GDM1 (cell line): ENCODE measurements around the gene DIPK1C.

Experiments
- DNase-seq: peaks from one replicate; lab custom pipeline; 2025; lab: John Stamatoyannopoulos, UW

Gene DIPK1C

DNA sequence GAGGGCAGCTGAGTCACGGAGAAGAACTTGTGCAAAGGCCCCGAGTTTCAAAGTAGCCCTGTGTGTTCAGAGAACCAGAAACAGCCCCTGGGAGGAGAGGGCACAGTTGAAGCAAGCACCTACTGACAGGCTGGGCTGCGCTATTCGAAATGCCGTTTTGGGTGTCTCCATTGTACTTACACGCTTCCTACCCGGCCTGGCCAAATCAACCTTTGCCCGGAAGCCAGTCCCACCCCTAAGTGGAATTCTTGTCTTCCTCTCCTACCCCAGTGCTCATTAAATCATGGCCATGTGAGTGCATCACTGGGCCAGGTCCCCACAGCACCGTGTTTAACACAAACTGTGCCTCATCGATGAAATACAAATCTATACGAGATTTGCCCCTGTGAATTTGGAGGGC is 6.0 kb downstream of the DIPK1C start:
- DNase-seq, result no peak

DNA sequence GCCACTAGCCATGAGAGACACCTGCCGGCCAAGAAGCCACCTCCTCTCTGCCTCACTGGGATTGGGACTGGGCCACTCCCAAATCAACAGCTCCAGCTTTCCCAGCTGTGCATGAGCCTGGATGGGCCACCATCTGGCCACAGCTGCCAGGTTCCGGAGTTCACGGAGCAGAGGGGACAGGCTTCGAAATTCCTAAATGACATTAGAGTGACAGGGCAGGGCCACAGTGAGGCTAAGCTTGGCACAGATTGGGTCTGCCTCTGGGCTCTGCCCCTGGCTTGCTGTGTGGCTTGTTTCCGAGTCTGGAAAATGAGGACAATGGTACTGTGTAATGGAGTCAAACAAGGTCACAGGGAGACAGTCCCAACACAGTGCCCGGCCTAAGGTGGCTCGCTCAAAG is 6.5 kb downstream of the DIPK1C start:
- no peak for DNase-seq

DNA sequence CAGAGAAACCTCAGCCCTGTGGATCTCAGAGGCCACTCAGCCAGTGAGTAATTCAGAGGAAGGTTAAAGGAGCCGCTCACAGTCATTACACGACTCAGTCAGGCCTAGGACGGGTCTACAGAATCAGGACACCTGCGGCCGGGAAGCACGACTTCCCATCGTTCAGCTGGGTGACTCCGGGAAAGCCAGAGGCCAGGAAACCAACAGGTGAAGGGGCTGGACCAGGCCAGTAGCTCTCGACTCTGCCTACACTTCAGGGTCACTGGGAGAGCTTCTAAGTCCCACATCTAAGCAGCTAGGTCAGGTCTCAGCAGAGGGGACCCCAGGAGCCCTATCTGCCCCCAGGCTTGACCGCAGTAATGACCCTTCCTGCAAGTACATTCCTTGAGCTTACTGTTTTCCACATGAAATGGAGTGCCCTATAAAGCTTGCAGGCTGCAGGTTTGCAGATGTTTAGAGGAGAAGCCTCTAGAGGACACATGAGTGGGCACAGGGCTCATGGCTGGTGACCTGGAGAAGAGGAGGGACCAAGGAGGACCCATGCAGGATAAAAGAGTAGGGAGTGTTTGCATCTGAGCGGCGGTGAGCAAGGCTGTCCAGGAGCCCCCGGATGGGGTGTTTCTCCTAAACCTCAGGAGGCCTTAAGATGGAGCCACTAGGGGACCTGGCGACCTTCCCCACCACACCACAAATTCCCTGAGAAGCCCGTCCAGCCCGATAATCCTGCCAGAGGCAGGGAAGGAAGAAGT is 9.5 kb downstream of the DIPK1C start:
- DNase-seq, result no peak

DNA sequence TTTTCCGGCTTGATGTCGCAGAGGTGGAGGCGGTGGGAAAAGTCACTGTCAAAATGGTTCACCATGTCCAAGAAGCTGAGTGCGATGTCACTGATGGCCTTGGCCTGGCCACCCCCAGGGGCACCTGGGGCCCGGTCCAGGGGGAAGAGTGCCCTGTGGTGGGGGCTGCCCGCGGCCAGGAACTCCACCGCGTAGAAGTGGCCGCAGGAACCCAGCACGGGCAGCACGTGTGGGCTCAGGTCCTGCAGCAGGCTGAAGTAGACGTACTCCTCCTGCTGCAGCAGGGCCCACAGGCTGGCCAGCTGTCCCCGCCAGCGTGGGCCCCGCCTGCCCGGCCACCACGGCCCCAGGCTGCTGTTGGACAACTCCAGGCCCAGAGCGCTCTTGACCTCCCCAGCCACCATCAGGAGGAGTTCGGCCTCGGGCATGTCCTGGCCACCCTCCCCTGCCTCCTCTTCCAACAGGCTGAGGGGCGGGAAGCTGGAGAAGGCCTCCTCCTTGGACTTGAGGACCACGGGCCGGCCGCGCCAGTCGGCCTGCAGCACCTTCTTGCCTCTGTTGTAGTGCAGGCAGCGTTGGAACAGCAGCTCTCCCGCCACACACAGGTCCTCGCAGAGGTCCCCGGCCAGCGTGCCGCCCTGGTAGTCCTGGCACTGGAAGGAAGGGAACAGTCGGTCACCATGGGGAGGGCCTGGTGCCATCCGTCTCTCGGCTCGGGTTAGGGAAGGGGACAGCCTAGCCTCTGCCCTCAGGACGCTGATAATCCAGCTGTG is 10.3 kb downstream of the DIPK1C start:
- no peak for DNase-seq

DNA sequence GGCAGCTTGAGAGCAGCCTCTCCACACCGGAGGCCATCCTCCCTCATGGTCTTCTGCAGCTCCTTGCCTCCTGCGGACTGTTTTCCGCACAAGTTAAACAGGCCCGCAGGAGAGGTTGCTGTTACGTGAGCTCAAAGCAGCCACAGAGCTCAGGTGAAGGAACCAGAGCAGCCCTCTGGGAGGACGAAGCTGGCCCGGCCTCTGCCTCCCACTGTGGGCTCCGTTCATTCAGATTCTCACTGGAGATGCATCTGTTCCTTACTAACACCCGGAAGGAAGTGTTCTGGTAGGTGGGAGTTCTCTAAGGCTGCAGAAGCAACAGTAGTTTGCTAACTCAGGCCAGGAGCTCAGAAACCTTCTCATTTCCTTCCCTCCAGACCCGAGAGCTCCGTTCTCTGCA is 10.9 kb downstream of the DIPK1C start:
- no peak for DNase-seq

DNA sequence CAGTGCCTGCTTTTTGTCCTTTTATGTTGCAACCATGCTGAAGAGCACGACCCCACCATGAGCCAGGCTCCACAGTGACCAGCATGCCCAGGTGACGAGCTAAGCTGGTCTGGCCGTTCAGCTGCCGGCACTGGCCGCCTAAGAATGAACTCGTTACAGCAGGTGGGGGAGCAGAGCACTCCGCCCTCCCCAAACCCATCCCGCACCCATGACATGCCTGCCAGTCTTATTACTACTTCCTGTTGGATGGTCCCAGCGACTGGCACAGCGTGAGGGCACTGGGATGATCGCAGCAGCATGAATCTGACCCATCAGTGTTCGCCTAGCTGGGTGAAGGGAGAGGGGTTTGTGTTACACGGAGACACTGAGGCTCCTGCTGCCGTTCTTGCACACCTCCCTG is 11.5 kb downstream of the DIPK1C start:
- DNase-seq, result no peak

DNA sequence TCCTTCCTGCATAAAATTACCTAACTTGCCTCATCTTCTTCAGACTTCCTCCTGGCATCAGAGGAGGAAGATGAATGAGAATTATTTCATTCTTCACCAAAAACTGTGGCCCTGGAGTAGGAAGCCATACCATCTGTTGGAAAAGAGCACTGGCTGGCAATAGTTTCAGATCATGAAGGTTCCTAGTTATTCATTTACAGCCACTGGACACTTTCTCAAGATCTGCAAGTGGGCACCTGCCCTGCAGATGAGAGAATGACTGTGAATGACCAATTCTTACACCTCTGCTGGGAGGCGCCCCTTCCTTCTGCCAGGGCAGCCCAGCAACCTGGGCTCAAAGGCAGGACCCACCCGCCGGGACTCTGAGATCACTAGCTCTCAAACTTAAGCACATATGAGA is 13.0 kb downstream of the DIPK1C start:
- no peak for DNase-seq

DNA sequence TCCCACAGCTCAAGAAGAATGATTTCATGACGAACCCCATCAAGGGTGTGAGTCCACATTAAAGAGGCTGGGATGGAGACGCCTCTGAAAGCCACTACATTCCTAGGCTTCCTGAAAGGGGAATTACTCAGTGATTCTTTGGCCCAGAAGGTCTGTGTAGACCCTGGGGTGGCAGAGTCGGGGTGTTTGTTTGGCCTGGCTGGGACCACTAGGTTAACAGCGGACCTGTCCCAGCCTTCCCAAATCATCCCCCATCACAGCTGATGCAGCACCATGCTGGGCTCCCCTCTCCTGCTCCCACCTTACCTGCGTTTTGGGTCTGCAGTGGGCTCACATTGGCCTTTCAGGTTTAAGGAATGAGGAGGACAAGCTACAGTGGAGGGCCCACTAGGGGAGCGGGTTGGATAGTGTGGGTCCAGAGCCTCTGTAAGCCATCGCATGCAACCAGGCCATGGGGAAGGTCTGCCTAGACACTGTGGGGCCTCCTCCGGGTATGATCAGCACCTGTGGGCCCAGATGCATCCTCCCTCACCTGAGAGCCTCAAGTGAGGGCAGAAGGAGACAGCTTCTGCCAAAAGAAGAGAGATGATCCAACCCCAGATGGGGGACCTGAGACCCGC is 16.2 kb downstream of the DIPK1C start:
- DNase-seq, result no peak

DNA sequence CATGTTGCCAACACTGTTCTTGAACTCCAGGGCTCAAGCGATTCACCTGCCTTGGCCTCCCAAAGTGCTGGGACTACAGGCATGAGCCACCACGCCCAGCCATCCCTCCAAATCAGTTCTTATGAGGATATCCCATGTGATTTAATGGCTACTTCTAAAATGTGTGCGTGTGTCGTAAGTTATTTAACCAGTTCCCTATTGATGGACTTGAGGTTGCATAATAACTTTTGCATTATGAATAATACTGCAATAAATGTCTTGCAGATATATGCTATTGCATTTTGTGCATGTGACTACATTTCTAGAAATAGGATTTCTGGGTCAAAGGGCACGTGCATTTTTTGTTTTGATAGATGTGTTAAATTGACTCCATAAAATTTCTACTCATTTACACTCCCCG is 19.0 kb downstream of the DIPK1C start:
- no peak for DNase-seq

DNA sequence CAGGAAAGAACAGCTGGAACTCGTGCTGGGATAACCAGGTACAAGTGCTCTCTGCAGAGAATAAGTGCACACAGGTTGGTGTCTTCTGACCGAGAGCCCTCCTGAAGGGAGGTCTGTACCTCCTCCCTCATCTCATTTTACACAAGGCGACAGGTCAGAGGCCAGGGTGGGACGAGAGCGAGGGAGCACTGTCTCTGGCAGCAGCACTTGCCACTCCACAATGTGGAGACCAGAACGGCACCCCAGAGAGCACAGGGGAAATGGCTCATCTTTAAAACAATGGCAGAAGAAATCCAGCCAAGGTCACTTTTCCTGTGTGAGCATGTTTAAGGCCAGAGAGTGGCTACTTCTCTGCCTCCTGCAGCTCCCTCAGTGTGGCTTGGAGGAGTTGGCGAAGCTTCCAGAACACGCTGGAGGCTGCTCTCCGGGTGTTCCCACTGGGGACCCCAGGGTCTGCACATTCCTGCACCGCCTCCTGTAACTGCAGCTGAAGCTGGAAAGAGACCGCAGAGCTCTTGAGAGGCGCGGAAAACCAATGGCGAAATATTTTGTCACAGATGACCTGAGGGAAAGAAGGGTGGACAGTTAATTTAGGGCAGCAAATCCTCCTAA is 20.8 kb downstream of the DIPK1C start:
- no peak for DNase-seq

DNA sequence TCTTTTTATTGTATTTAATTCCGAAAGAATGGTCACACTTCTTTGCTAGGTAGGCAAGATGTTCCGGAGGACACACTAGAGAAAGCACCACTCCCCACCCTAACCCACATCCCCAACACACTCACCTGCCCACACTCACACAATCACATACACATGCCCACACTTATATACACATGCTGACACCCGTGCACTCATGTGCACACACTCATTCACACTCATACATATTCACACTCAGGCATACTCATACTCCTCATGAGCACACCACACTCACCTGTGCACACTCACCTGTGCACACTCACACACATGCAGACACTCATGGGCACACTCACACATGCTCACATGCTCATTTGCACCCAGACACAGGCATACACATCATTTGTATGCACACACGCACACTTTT is 21.4 kb downstream of the DIPK1C start:
- no peak for DNase-seq

DNA sequence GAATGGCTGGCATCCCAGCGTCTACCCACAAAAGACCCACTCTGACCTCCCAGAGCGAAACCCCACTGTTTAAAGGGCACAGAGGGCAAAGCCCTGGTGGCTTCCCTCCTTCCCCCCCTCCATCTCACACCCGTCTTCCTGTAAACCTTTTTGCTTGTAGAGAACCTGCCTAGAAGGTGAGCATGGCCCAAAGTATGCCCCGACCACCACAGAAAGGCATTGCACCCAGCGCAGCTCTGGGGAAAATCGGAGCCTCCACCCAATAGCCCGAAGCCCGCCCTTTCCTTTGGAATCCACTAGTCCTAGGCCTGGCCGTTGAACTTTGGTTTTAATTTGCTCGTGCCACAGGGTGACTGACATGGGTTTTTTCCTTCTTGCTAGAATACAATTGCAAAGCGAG is 22.6 kb downstream of the DIPK1C start:
- no peak for DNase-seq

DNA sequence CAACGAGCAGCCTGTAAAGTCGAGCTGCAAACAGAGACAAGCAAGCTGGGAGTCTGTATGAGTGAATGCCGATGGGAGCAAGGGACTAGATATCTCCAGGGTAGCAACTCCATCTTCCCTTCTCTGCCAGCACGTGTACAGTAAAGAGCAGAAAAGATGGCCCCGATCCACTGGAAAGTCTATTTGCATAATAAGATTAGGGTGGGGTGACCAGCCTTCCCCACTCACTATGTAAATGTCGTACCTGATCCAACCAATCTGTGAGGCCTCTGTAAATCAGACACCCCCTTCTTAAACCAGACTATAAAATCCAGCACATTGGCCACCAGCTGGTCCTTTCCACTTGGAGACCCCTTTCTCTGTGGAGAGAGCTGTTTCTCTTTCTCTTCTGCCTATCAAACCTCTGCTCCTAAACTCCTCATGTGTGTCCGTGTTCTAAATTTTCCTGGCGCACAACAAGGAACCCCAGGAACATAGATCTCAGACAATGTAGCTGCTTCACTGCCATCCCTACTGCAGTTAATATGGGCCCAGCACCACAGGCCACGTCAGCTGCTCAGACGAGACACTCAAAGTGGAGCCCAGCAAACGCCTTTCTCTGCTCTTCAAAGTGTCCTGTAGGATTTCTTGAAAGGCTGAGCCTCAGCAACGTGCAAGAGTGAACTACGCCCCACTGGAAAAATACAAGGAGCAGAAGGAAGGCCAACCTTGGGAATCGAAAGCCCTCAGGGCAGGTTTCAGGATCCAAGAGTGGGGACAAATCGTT is 26.1 kb downstream of the DIPK1C start:
- no peak for DNase-seq

DNA sequence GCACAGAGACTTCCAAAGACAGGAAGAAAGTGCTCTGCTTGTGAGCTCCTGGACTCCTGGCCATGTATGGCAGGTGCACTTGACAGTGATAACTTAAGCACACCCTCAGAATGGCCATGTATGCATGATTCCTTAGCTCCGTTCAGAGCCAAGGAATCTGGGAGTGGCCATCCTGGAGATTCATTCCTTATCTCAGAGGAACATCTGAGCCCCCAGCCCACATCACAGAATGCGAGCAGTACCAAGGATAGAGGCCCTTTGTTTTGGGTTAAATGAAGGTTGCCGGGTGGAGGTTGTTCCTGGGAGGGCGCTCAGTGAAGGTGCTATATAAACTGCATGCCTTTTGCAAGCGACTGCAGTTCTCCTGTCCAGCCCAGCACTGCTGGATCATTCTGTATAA is 26.9 kb downstream of the DIPK1C start:
- no peak for DNase-seq

DNA sequence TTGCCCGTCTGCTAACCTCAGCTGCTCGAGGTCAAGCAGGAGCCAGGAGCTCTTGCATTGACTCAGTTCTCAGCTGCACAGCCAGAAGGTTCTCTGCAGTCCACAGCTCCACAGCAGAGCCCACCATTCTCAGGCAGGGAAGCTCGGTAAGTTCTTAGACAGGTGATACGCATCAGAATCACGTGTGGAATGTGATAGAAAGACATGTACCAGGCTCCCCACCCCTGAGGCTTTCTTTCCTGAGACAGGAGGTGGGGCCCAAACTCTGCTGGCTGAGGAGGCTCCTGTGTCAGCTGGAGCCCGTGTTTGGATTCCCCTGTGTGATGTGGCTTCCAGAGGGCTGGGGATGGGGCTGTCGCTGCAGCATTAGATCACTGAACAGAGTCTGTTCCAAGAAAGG is 28.0 kb downstream of the DIPK1C start:
- no peak for DNase-seq

DNA sequence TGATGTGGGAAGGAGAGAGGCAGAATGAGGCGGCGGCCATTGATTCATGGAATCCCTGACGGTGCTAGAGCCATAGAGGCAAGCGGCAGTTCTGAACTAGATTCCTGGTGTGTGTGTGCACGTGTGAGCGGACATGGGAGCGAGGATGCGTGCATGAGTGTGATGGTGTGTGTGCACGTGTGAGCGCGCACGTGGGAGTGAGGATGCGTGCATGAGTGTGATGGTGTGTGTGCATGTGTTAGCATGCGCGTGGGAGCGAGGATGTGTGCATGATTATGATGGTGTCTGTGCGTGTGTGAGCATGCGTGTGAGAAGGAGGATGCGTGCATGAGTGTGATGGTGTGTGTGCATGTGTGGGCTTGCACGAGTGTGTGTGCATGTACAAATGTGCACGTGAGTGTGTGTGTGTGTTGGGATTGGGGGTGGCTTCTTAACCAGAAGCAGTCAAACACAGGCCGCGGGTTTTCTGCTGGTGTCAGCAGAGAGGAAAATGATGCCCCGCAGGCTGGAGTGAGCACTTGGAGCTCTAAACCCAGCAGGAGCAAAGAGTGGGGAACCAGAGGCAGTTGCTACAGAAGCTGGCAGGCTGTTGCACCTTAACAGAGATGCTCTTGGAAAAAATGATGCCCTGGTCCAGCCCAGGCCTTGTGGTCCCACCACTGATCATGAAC is 29.5 kb downstream of the DIPK1C start:
- DNase-seq, result no peak

DNA sequence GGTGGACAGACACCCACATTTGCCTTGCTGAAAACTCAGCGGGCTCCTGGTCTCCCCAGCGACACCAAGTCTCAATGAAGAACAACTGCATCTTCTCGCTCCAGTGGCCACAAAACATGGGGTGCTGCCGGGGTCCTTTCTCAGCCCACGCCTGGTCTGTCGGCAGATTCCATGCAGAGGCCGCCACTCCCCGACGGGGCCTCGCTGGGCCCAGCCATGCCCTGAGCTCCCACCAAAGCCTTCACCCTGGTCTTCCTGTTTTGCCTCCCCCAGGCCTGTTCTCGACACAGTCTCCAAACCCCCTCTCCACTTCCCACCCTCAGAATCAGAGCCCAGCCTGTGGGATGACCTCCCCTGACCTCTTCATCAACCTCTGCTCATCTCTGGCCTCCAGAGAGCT is 31.2 kb downstream of the DIPK1C start:
- no peak for DNase-seq

DNA sequence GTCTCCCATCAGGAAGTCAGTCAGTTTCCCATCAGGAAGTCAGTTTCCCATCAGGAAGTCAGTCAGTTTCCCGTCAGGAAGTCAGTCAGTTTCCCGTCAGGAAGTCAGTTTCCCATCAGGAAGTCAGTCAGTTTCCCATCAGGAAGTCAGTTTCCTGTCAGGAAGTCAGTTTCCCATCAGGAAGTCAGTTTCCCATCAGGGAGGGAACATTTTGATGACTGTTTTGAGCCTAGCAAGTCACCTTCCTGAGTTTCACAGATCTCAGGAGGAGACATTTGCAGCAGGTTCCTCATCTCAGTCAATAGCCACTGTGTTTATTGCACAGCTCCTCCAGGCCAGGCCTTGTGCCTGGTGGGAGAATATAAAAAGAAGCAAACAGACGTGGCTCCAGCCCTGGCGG is 31.9 kb downstream of the DIPK1C start:
- DNase-seq, result no peak

DNA sequence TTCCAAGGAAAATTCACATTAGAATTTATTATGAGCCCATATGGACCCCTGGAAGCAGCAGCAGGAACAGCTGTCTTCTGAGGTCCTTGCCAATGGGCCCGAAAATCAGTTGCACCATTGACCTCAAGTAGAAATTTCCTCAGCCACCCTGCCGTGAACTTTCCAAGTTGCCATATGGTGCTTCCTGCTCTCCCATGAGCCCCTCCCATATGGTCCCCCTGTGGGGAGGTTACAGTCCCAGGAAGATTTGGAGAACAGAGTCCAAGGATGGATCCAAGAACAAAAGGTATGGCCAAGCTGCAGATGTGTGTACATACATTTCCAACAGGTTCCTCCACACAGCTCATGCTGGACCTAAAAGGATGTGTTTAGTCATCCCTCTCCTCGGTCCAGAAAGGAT is 34.6 kb downstream of the DIPK1C start:
- DNase-seq, result no peak

DNA sequence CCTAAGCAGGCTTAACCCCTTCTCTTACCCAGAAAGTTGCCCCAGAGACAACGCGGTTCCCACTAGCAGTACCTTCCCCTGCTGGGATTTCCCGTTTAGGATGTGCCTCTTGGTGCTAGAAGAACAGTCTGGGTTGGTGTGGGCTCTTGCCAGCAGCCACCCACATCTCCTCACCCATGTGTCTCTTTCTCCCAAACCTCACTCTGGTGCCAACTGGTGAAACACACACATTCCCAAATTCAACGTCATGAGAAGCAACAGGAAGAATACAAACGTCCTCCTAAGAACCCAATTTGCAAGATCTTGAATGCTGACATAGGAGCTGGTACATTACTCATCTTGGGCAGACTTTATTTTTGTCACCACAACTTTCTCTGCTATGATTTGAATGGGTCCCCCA is 36.2 kb downstream of the DIPK1C start:
- DNase-seq, result no peak

DNA sequence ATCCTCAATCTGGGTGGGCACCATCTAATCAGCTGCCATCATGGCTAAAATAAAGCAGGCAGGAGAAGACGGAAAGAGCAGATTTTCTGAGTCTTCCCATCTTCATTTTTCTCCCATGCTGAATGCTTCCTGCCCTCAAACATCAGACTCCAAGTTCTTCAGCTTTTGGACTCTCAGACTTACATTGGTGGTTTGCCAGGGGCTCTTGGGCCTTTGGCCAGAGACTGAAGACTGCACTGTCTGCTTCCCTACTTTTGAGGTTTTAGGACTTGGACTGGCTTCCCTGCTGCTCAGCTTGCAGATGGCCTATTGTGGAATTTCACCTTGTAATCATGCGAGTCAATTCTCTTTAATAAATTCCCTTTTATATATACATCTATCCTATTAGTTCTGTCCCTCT is 36.6 kb downstream of the DIPK1C start:
- no peak for DNase-seq

DNA sequence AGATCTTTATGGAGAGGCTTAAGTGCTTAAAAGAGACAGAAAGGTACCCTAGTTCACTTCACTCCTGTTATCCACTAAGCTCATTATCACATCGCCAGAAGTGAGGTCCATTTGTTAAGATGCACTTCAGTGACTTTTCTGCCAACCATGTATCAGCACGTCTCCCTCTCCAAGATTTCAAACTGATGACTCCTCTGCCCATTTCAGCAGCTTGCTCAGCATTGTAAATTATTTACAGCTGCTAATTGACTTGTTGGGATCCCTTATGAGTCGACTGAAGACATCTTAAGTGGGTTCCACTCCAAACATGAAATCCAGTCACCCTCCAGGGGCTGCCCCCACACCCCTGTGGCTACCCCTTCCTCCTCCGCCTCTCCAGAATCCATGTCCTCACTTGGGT is 37.3 kb downstream of the DIPK1C start:
- no peak for DNase-seq
